H1 (cell line): ENCODE data around the gene FAM9C. TPM values are rescaled to one million over a fixed set of nuclear protein-coding genes. Genes with fewer than 3 reads are reported as not detected.
"Not testable (repeated sequence)": the region's sequence is repeated elsewhere in the genome, so short reads cannot be mapped to it uniquely, and the experiment has no call there.

Experiments
- CTCF ChIA-PET: fragments of 300-600 bp; sonication (Branson Sonifier 250); formaldehyde crosslinking; loops from one replicate; lab custom pipeline; 2021; ENCODE audit not compliant: partially characterized antibody; lab: Charles Lee
- POLR2A ChIA-PET: fragments of 300-600 bp; sonication (Branson Sonifier 250); formaldehyde crosslinking; loops from one replicate; lab custom pipeline; 2021; ENCODE audit warnings: inconsistent platforms; ENCODE audit not compliant: partially characterized antibody; lab: Charles Lee
- DNase-seq, 2 experiments: peaks; one replicate each; pipeline versions ENCODE4 v3.0.0 to v3.0.0-alpha.2; 2010 to 2022; ENCODE audit warnings: low spot score in 2 of 2, low read depth in 1 of 2, mixed read lengths in 1 of 2
- FAIRE-seq: peaks from 2 replicates; lab custom pipeline; 2011; peaks lifted over from hg19 to GRCh38; lab: Jason Lieb, UNC
- H2AFZ ChIP-seq: 2 replicates; pipeline ENCODE4 v1.8.1; 2012; ENCODE audit warnings: low read length, inconsistent platforms
- H2AK5ac ChIP-seq: 2 replicates; pipeline ENCODE4 v1.6.1; 2013; ENCODE audit warnings: low read depth, low read length
- H2BK120ac ChIP-seq: replicated peaks from 2 replicates; pipeline ENCODE3; 2013; ENCODE audit warnings: low read depth, low read length, inconsistent platforms
- H2BK12ac ChIP-seq: 2 replicates; pipeline ENCODE4 v1.6.1; 2013; ENCODE audit warnings: low read depth, low read length
- H2BK15ac ChIP-seq: 2 replicates; pipeline ENCODE4 v1.6.1; 2013; ENCODE audit warnings: low read length
- H2BK20ac ChIP-seq: 2 replicates; pipeline ENCODE4 v1.6.1; 2013; ENCODE audit warnings: low read length
- H2BK5ac ChIP-seq: 2 replicates; pipeline ENCODE4 v1.6.1; 2013; ENCODE audit warnings: low read depth, low read length
- H3K14ac ChIP-seq: 2 replicates; pipeline ENCODE4 v1.6.1; 2013; ENCODE audit warnings: inconsistent platforms; ENCODE audit not compliant: insufficient read length
- H3K18ac ChIP-seq: 2 replicates; pipeline ENCODE4 v1.6.1; 2013; ENCODE audit warnings: low read length; ENCODE audit errors: extremely low read depth
- H3K23ac ChIP-seq: 2 replicates; pipeline ENCODE4 v1.6.1; 2013; ENCODE audit warnings: inconsistent platforms; ENCODE audit not compliant: insufficient read length
- H3K23me2 ChIP-seq: 2 replicates; pipeline ENCODE4 v1.6.1; 2013; ENCODE audit warnings: low read depth, low read length
- H3K27ac ChIP-seq: 2 replicates; pipeline ENCODE4 v1.6.1; 2011; ENCODE audit warnings: low read depth, low read length, inconsistent platforms
- H3K27me3 ChIP-seq, 4 experiments: replicated peaks in 1 of 4; 1 replicate in 1 of 4; 2 replicates in 3 of 4; pipeline versions ENCODE4 v1.6.1 to v1.8.1; 2011 to 2013; ENCODE audit warnings: low read length in 3 of 4, mild to moderate bottlenecking in 3 of 4, inconsistent platforms in 2 of 4, mixed read lengths in 2 of 4, moderate library complexity in 1 of 4; ENCODE audit not compliant: control insufficient read depth in 3 of 4, insufficient read depth in 3 of 4; ENCODE audit errors: extremely low read depth in 1 of 4
- H3K36me3 ChIP-seq, 4 experiments: 2 replicates each; pipeline versions ENCODE4 v1.6.1 to v1.8.1; 2011 to 2013; ENCODE audit warnings: mild to moderate bottlenecking in 4 of 4, low read length in 3 of 4, moderate library complexity in 2 of 4, control low read depth in 1 of 4, inconsistent platforms in 1 of 4; ENCODE audit not compliant: insufficient read depth in 4 of 4, control insufficient read depth in 2 of 4
- H3K4ac ChIP-seq: replicated peaks from 2 replicates; pipeline ENCODE3; 2013; ENCODE audit warnings: low read length, low read depth, mixed read lengths, inconsistent platforms; ENCODE audit not compliant: insufficient read length
- H3K4me1 ChIP-seq, 4 experiments: replicated peaks in 1 of 4; 1 replicate in 1 of 4; 2 replicates in 3 of 4; pipeline versions ENCODE4 v1.6.1 to v1.8.1; 2011 to 2013; ENCODE audit warnings: low read length in 3 of 4, inconsistent platforms in 2 of 4, mixed read lengths in 1 of 4; ENCODE audit not compliant: insufficient read depth in 4 of 4, control insufficient read depth in 3 of 4
- H3K4me2 ChIP-seq, 2 experiments: 2 replicates each; pipeline versions ENCODE4 v1.6.1 to v1.8.1; 2011 to 2013; ENCODE audit warnings: low read depth in 2 of 2, low read length in 2 of 2, control low read depth in 1 of 2, inconsistent platforms in 1 of 2, mild to moderate bottlenecking in 1 of 2; ENCODE audit not compliant: insufficient read depth in 1 of 2
- H3K4me3 ChIP-seq, 4 experiments: fragments of 200-600, 300-600 bp in 1 of 4; sonication (generic), shearing (Covaris generic), sonication (Bioruptor Twin) in 1 of 4; 2 replicates each; pipeline versions ENCODE4 v1.5.1 to v1.8.1; 2011 to 2016; ENCODE audit warnings: low read length in 4 of 4, low read depth in 3 of 4, control low read depth in 2 of 4, inconsistent platforms in 2 of 4, mild to moderate bottlenecking in 2 of 4, mixed read lengths in 1 of 4, moderate library complexity in 1 of 4; ENCODE audit not compliant: insufficient read depth in 2 of 4; ENCODE audit errors: extremely low read depth in 1 of 4
- H3K56ac ChIP-seq: replicated peaks from 2 replicates; pipeline ENCODE3; 2013; ENCODE audit warnings: low read depth, mild to moderate bottlenecking, mixed read lengths, low read length, inconsistent platforms; ENCODE audit not compliant: insufficient read length
- H3K79me1 ChIP-seq: 2 replicates; pipeline ENCODE4 v1.6.1; 2013; ENCODE audit warnings: low read depth, low read length, control low read depth
- H3K79me2 ChIP-seq, 2 experiments: 2 replicates each; pipeline versions ENCODE4 v1.6.1 to v1.8.1; 2012 to 2013; ENCODE audit warnings: low read length in 2 of 2, mild to moderate bottlenecking in 2 of 2, inconsistent platforms in 1 of 2; ENCODE audit not compliant: insufficient read depth in 2 of 2, control insufficient read depth in 1 of 2
- H3K9ac ChIP-seq, 4 experiments: replicated peaks in 1 of 4; 1 replicate in 1 of 4; 2 replicates in 3 of 4; pipeline versions ENCODE4 v1.6.1 to v1.8.1; 2011 to 2013; ENCODE audit warnings: low read depth in 3 of 4, low read length in 3 of 4, control low read depth in 2 of 4, mild to moderate bottlenecking in 2 of 4, moderate library complexity in 2 of 4, inconsistent platforms in 1 of 4; ENCODE audit errors: extremely low read depth in 1 of 4
- H3K9me3 ChIP-seq, 2 experiments: 2 replicates each; pipeline versions ENCODE4 v1.6.1 to v1.8.1; 2012 to 2013; ENCODE audit warnings: mild to moderate bottlenecking in 2 of 2, moderate library complexity in 2 of 2, control low read depth in 1 of 2, inconsistent platforms in 1 of 2, low read depth in 1 of 2, low read length in 1 of 2, mixed read lengths in 1 of 2; ENCODE audit not compliant: insufficient read depth in 2 of 2
- H4K20me1 ChIP-seq, 2 experiments: replicated peaks in 1 of 2; 2 replicates each; pipeline versions ENCODE3 to v1.8.1; 2011 to 2013; ENCODE audit warnings: inconsistent platforms in 2 of 2, low read length in 2 of 2, mild to moderate bottlenecking in 1 of 2; ENCODE audit not compliant: insufficient read depth in 2 of 2, control insufficient read depth in 1 of 2
- H4K5ac ChIP-seq: 2 replicates; pipeline ENCODE4 v1.6.1; 2013; ENCODE audit warnings: low read length, low read depth, mixed read lengths, inconsistent platforms; ENCODE audit not compliant: insufficient read length
- H4K8ac ChIP-seq: 2 replicates; pipeline ENCODE4 v1.8.0; 2013; ENCODE audit warnings: mild to moderate bottlenecking, moderate library complexity, low read length, inconsistent platforms; ENCODE audit not compliant: insufficient read depth; ENCODE audit errors: extremely low read depth
- H4K91ac ChIP-seq: replicated peaks from 2 replicates; pipeline ENCODE3; 2013; ENCODE audit warnings: low read length, mixed read lengths, inconsistent platforms; ENCODE audit not compliant: insufficient read length
- JUN ChIP-seq: IDR thresholded peaks from 2 replicates; pipeline ENCODE4 v1.6.1; 2011; ENCODE audit warnings: low read depth, mild to moderate bottlenecking, improper control_type of control experiment, low read length
- WGBS, 2 experiments: shearing (Covaris generic) in 1 of 2; methylation state at CpG; one replicate each; pipeline versions ENCODE4 v1.1.6 to v1.1.7; 2013 to 2015; ENCODE audit warnings: low lambda C conversion rate in 2 of 2, mixed read lengths in 2 of 2, inconsistent platforms in 1 of 2, low coverage in 1 of 2, missing lambda C conversion rate in 1 of 2; ENCODE audit not compliant: insufficient replicate concordance in 2 of 2, insufficient coverage in 1 of 2, insufficient read length in 1 of 2; ENCODE audit errors: extremely low coverage in 1 of 2, missing lambda C conversion rate in 1 of 2; 5-methylcytosine and 5-hydroxymethylcytosine counted together
- polyA plus RNA-seq, 7 experiments: library from polyadenylated mRNA; depleted of rRNA in 3 of 7; stranded (reverse) in 5 of 7; unstranded in 2 of 7; fragments of >200 nt in 5 of 7; fragments of 200-250 nt in 2 of 7; gene quantifications; 1 replicate in 5 of 7; 2 replicates in 1 of 7; 4 replicates in 1 of 7; pipeline versions ENCODE4 v1.2.1 to v1.2.3, GENCODE V29; 2011 to 2013; ENCODE audit warnings: missing spikeins in 2 of 7, mixed read lengths in 2 of 7
- total RNA-seq: library from RNA; stranded (reverse); fragmentation: NEBNext Ultra II Directional; extraction: Animal tissue kit (Norgen Biotek cat#: 25700); gene quantifications from 2 replicates; pipeline ENCODE4 v1.2.1, GENCODE V29; 2021

The FAM9C gene
- total and polyA plus RNA-seq, 2 of the 8 experiments (the other 6 are each of a cell fraction or from before 2014, with no cell fraction given): not detected

DNA sequence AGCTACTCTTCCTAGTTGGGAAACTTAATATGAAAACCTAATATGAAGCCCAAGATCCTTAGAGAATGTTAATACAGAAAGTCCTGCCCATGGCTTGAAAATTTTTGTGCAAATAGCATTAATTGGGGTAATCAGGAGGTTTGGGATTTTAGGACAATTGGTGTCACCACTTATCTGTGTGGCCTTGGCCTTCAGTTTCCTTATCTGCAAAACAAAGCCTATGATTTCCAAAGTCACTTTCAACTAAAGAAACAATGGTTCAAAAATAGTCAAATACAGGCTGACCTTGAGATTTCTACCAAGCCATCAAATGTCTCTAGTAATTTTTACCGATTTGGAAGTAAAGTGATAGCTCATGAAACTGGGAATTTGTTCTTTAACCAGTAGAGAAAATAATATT, 40.2 kb upstream of the FAM9C start (continued):
- no peak for TF ChIP-seq JUN

DNA sequence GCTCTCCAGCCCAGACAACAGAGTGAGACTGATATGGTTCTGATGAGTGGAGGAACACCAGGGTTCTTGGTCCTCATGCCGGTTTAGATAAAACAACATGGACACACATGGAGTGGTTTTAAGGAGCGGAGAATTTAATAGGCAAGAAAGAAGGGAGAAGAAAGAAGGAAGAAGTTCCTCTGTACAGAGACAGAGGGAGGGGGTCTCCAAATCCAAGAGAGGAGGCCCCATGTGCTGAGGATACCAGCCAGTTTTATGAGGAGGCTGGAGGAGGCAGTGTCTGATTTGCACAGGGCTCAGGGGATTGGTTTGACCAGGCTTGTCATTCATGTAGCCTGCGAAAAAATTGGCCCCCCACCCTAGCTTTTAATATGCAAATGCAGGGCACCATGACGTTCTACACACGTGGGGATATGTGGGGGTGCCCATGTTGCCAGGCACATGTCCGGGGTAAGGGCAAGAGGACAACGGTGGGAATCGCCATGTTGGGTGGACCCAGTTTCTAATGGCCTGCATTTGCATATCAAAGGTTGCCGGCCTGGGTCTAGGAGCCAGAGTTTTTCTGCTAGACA, 39.4 kb upstream of the FAM9C start:
- H3K23ac ChIP-seq, H2AK5ac ChIP-seq, H3K4ac ChIP-seq, H2AFZ ChIP-seq, H3K9ac ChIP-seq, H2BK5ac ChIP-seq, H3K56ac ChIP-seq, DNase-seq, POLR2A ChIA-PET, H2BK20ac ChIP-seq, H3K79me2 ChIP-seq, H3K18ac ChIP-seq, H3K79me1 ChIP-seq, H3K4me3 ChIP-seq, H4K91ac ChIP-seq, H4K5ac ChIP-seq, H3K27me3 ChIP-seq, H3K27ac ChIP-seq, H4K20me1 ChIP-seq, FAIRE-seq, H3K14ac ChIP-seq, H2BK120ac ChIP-seq, H2BK15ac ChIP-seq, H3K23me2 ChIP-seq, H3K4me2 ChIP-seq, H3K9me3 ChIP-seq, H3K36me3 ChIP-seq, H2BK12ac ChIP-seq, H4K8ac ChIP-seq, H3K4me1 ChIP-seq: not testable (repeated sequence)
- WGBS, 2 experiments: 73% methylated on average over 8 of the region's 9 CpGs; no CpG with 5 or more reads in 1 of the 2 experiments
- CTCF ChIA-PET: interaction anchor here (0.8 kb wide), 1 partner anchor 137 kb away, joined by 3 read pairs; no protein-coding TSS in a partner anchor
